Body of pancreas (tissue), 4 donors: ENCODE results near the gene ADRB1.

Experiments used
- CTCF ChIP-seq, 7 experiments: fragments of 450-650 bp in 4 of 7; fragments of 200-600 bp in 3 of 7; sonication (generic) in 3 of 7; IDR thresholded peaks; one replicate each; pipeline ENCODE4 v1.5.1; 2016 to 2019; ENCODE audit warnings: antibody characterized with exemption in 7 of 7
- POLR2A ChIP-seq, 3 donors: fragments of 450-650 bp; IDR thresholded peaks; one replicate each; pipeline ENCODE4 v1.6.1; 2016; ENCODE audit warnings: antibody characterized with exemption in 3 of 3, mild to moderate bottlenecking in 2 of 3

DNA sequence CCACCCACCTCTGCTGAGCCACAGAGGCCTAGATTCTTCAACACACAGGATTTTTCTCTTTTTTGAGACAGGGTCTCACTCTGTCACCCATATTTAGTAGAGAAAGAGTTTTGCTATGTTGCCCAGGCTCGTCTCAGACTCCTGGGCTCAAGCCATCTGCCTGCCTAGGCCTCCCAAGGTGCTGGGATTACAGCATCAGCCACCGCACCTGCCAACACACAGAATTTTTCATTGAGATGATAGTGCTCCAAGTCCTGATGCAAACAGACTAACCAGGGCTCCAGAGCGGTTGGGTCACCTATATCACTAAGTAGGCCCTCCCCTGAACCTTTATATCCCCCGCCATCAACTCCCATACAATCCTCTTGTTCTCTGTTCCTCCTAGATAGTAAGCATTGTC lies 24.4 kb upstream of the ADRB1 start:
- TF ChIP-seq CTCF (IDR thresholded peaks at IDR 0.05) (no peak), POLR2A (IDR thresholded peaks at IDR 0.05) (no peak)
